Effector CD8-positive, alpha-beta T cell (primary cell): ENCODE results near the gene MAOA.
"Not testable (repeated sequence)": the region's sequence is repeated elsewhere in the genome, so short reads cannot be mapped to it uniquely, and the experiment has no call there.

ENCODE experiments used
- DNase-seq: peaks from one replicate; lab custom pipeline; 2025; lab: John Stamatoyannopoulos, UW

MAOA gene

GRCh38 chrX:43717161-43717560 lies 61.1 kb downstream of the MAOA start:
- DNase-seq = no peak

- DNase-seq = no peak
Measured at GRCh38 chrX:43718081-43718480, 62.0 kb downstream of the MAOA start.

GRCh38 chrX:43718546-43718945 lies 62.4 kb downstream of the MAOA start:
- no peak for DNase-seq

GRCh38 chrX:43718956-43719355 lies 62.9 kb downstream of the MAOA start:
- DNase-seq = no peak

- DNase-seq = no peak
Measured at GRCh38 chrX:43720082-43720481, 64.0 kb downstream of the MAOA start.

GRCh38 chrX:43720961-43721360 lies 64.9 kb downstream of the MAOA start:
- no peak for DNase-seq

GRCh38 chrX:43725227-43725626 lies 69.1 kb downstream of the MAOA start:
- not testable (repeated sequence) for DNase-seq

- not testable (repeated sequence) for DNase-seq
Measured at GRCh38 chrX:43727254-43727653, 71.2 kb downstream of the MAOA start.

GRCh38 chrX:43728002-43728401 lies 71.9 kb downstream of the MAOA start:
- no peak for DNase-seq

- DNase-seq = no peak
Measured at GRCh38 chrX:43728966-43729365, 72.9 kb downstream of the MAOA start.

- DNase-seq = no peak
Measured at GRCh38 chrX:43731086-43731485, 75.0 kb downstream of the MAOA start.

GRCh38 chrX:43733699-43734098 lies 77.6 kb downstream of the MAOA start:
- no peak for DNase-seq

- DNase-seq = no peak
Measured at GRCh38 chrX:43734444-43734843, 78.3 kb downstream of the MAOA start.

- DNase-seq = no peak
Measured at GRCh38 chrX:43735534-43735933, 79.4 kb downstream of the MAOA start.

GRCh38 chrX:43735957-43736356 lies 79.9 kb downstream of the MAOA start:
- no peak for DNase-seq

GRCh38 chrX:43741843-43742573 lies 85.9 kb downstream of the MAOA start:
- DNase-seq = no peak

GRCh38 chrX:43743100-43743822 lies 87.2 kb downstream of the MAOA start:
- no peak for DNase-seq

GRCh38 chrX:43744284-43744683 lies 88.2 kb downstream of the MAOA start:
- no peak for DNase-seq

GRCh38 chrX:43745938-43746721 lies 90.0 kb downstream of the MAOA start:
- DNase-seq = no peak

GRCh38 chrX:43747476-43747875 lies 91.4 kb downstream of the MAOA start:
- DNase-seq = no peak

GRCh38 chrX:43750248-43750676 lies 94.2 kb downstream of the MAOA start:
- peak; percentile 4 for DNase-seq

GRCh38 chrX:43753637-43754036 lies 97.5 kb downstream of the MAOA start:
- no peak for DNase-seq

- no peak for DNase-seq
Measured at GRCh38 chrX:43756076-43756475, 100.0 kb downstream of the MAOA start.
